Inflammatory macrophage treated with lipopolysaccharide for 4 hours (primary cell): ENCODE results near the gene HDAC4.

Experiments
- DNase-seq: peaks from one replicate; pipeline ENCODE4 v3.0.0-alpha.2; 2020

The HDAC4 gene

GRCh38 chr2:239229545-239230279 is 171.1 kb downstream of the HDAC4 start:
- DNase-seq, result no peak

- no peak for DNase-seq
Observed at GRCh38 chr2:239227661-239228371, 173.0 kb downstream of the HDAC4 start.

- no peak for DNase-seq
Observed at GRCh38 chr2:239226677-239227581, 173.9 kb downstream of the HDAC4 start.

- no peak for DNase-seq
Observed at GRCh38 chr2:239225871-239226561, 174.8 kb downstream of the HDAC4 start.

- DNase-seq, result peak; percentile 54
Observed at GRCh38 chr2:239225371-239225851, 175.4 kb downstream of the HDAC4 start.

GRCh38 chr2:239224955-239225354 is 175.9 kb downstream of the HDAC4 start:
- DNase-seq, result peak; percentile 63

- no peak for DNase-seq
Observed at GRCh38 chr2:239224199-239224570, 176.6 kb downstream of the HDAC4 start.

- DNase-seq, result no peak
Observed at GRCh38 chr2:239223310-239224198, 177.3 kb downstream of the HDAC4 start.

GRCh38 chr2:239222706-239223309 is 178.0 kb downstream of the HDAC4 start:
- DNase-seq, result peak; percentile 90

- peak; percentile 82 for DNase-seq
Observed at GRCh38 chr2:239222312-239222660, 178.5 kb downstream of the HDAC4 start.

- DNase-seq, result no peak
Observed at GRCh38 chr2:239220981-239221396, 179.8 kb downstream of the HDAC4 start.

GRCh38 chr2:239220341-239220740 is 180.5 kb downstream of the HDAC4 start:
- DNase-seq, result peak; percentile 38

- DNase-seq, result no peak
Observed at GRCh38 chr2:239216614-239217273, 184.1 kb downstream of the HDAC4 start.

GRCh38 chr2:239215988-239216613 is 184.7 kb downstream of the HDAC4 start:
- no peak for DNase-seq

GRCh38 chr2:239215136-239215925 is 185.5 kb downstream of the HDAC4 start:
- DNase-seq, result no peak

- no peak for DNase-seq
Observed at GRCh38 chr2:239214725-239215124, 186.1 kb downstream of the HDAC4 start.

- DNase-seq, result no peak
Observed at GRCh38 chr2:239213643-239214101, 187.1 kb downstream of the HDAC4 start.

GRCh38 chr2:239212929-239213642 is 187.7 kb downstream of the HDAC4 start:
- DNase-seq, result no peak
